ENCODE results near the gene ARHGEF7.

ARHGEF7 gene

DNA sequence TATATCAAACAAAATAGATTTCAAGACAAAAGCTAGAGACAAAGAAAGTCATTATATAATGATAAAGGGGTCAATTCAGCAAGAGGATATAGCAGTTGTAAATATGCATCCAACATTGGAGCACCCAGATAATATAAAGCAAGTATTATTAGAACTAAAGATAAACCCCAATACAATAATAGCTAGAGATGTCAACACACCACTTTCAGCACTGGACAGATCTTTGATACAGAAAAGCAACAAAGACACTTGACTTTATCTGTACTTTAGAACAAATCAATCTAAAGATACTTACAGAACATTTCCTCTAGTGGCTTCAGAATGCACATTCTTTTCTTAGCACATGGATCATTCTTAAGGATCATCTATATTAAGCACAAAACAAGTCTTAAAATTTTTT, 146.2 kb downstream of the ARHGEF7 start:
- Histone ChIP-seq H3K4ac (ENCODE audit: low read depth, low read length) (no peak overlapping the region), H2BK120ac (ENCODE audit: insufficient read depth, low read length, poor library complexity) (no peak overlapping the region), H3K27me3 (ENCODE audit: insufficient read depth, low read length) (no peaks in the 10 kb centered on the region), H3K79me2 (ENCODE audit: control insufficient read depth, insufficient read depth, low read length, poor library complexity) (no peaks in the 10 kb centered on the region), H4K91ac (ENCODE audit: low read depth, low read length) (no peak overlapping the region), H3K9me3 (ENCODE audit: insufficient read depth, low read depth, low read length) (peaks cover 5% of the 10 kb centered on the region), H2BK12ac (ENCODE audit: low read length) (no peak overlapping the region), H3K79me1 (ENCODE audit: low read length) (no peaks in the 10 kb centered on the region), H2BK5ac (ENCODE audit: low read depth, low read length, poor library complexity) (no peak overlapping the region), H3K27ac (ENCODE audit: low read depth, low read length) (no peak overlapping the region), H2AK5ac (ENCODE audit: low read length) (no peak overlapping the region), H2AFZ (ENCODE audit: insufficient read depth, low read length, poor library complexity) (no peak overlapping the region), H3K18ac (ENCODE audit: low read length) (no peak overlapping the region), H3K14ac (ENCODE audit: low read length) (no peak overlapping the region), H3K4me2 (ENCODE audit: low read length) (no peak overlapping the region), H3K36me3 (ENCODE audit: control insufficient read depth in 1 of 2, insufficient read depth in 2 of 2, low read length in 2 of 2) (peaks cover 17 to 19% of the 10 kb centered on the region in 2 experiments), H3K4me1 (ENCODE audit: control insufficient read depth in 1 of 2, insufficient read depth in 2 of 2, low read length in 2 of 2) (no peaks in the 10 kb centered on the region), H4K8ac (ENCODE audit: low read depth, low read length) (no peak overlapping the region), H3K9ac (ENCODE audit: low read length) (no peak overlapping the region), H3K4me3 (ENCODE audit: low read depth, low read length) (no peak overlapping the region), H3K23ac (ENCODE audit: low read length) (no peak overlapping the region), H4K12ac (ENCODE audit: low read depth, low read length) (no peak overlapping the region)
- no peak for DNase-seq

DNA sequence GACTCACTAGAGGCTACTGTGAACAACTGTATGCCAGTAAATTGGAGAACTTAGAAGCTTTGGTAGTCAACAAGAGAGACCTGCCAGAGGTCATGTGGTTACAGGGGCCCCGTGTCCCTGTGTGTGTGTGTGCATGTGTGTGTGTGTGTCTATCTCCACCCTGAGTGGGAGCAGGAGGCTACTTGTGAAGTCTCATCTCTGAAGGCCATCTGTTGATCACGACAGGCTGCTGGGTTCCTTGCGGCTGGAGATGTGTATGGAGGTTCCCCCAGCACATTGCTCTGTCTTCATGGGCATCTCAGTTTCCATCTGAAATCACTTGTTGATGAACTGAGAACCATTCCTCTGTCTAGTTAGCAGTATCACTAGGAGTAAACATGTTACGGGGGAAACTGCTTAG, 147.2 kb downstream of the ARHGEF7 start:
- Histone ChIP-seq H3K79me1 (ENCODE audit: low read length) (no peaks in the 10 kb centered on the region), H3K36me3 (ENCODE audit: control insufficient read depth in 1 of 2, insufficient read depth in 2 of 2, low read length in 2 of 2) (peaks cover 19% of the 10 kb centered on the region in 2 experiments), H2BK12ac (ENCODE audit: low read length) (no peak overlapping the region), H3K4me2 (ENCODE audit: low read length) (no peak overlapping the region), H3K27me3 (ENCODE audit: insufficient read depth, low read length) (no peaks in the 10 kb centered on the region), H2BK5ac (ENCODE audit: low read depth, low read length, poor library complexity) (no peak overlapping the region), H2AFZ (ENCODE audit: insufficient read depth, low read length, poor library complexity) (no peak overlapping the region), H3K18ac (ENCODE audit: low read length) (no peak overlapping the region), H4K12ac (ENCODE audit: low read depth, low read length) (no peak overlapping the region), H3K23ac (ENCODE audit: low read length) (no peak overlapping the region), H3K4me3 (ENCODE audit: low read depth, low read length) (no peak overlapping the region), H3K27ac (ENCODE audit: low read depth, low read length) (no peak overlapping the region), H4K8ac (ENCODE audit: low read depth, low read length) (no peak overlapping the region), H3K9ac (ENCODE audit: low read length) (no peak overlapping the region), H3K4ac (ENCODE audit: low read depth, low read length) (no peak overlapping the region), H2BK120ac (ENCODE audit: insufficient read depth, low read length, poor library complexity) (no peak overlapping the region), H2AK5ac (ENCODE audit: low read length) (no peak overlapping the region), H3K9me3 (ENCODE audit: insufficient read depth, low read depth, low read length) (peaks cover 5% of the 10 kb centered on the region), H4K91ac (ENCODE audit: low read depth, low read length) (no peak overlapping the region), H3K14ac (ENCODE audit: low read length) (no peak overlapping the region), H3K79me2 (ENCODE audit: control insufficient read depth, insufficient read depth, low read length, poor library complexity) (no peaks in the 10 kb centered on the region), H3K4me1 (ENCODE audit: control insufficient read depth in 1 of 2, insufficient read depth in 2 of 2, low read length in 2 of 2) (no peaks in the 10 kb centered on the region)
- DNase-seq = no peak
- WGBS (ENCODE audit: extremely low coverage, insufficient coverage, insufficient read length) = no CpG with 5 or more reads among the region's 4 CpGs

GRCh38 chr13:111262715-111263114, 147.6 kb downstream of the ARHGEF7 start:
- Histone ChIP-seq H2BK12ac (ENCODE audit: low read length) (no peak overlapping the region), H3K23ac (ENCODE audit: low read length) (no peak overlapping the region), H3K27me3 (ENCODE audit: insufficient read depth, low read length) (no peaks in the 10 kb centered on the region), H3K4me1 (ENCODE audit: control insufficient read depth in 1 of 2, insufficient read depth in 2 of 2, low read length in 2 of 2) (no peaks in the 10 kb centered on the region), H3K9me3 (ENCODE audit: insufficient read depth, low read depth, low read length) (peaks cover 5% of the 10 kb centered on the region), H3K36me3 (ENCODE audit: control insufficient read depth in 1 of 2, insufficient read depth in 2 of 2, low read length in 2 of 2) (peaks cover 19 to 22% of the 10 kb centered on the region in 2 experiments), H3K27ac (ENCODE audit: low read depth, low read length) (no peak overlapping the region), H3K18ac (ENCODE audit: low read length) (no peak overlapping the region), H3K14ac (ENCODE audit: low read length) (no peak overlapping the region), H2BK120ac (ENCODE audit: insufficient read depth, low read length, poor library complexity) (no peak overlapping the region), H3K79me2 (ENCODE audit: control insufficient read depth, insufficient read depth, low read length, poor library complexity) (no peaks in the 10 kb centered on the region), H3K4me2 (ENCODE audit: low read length) (no peak overlapping the region), H3K4me3 (ENCODE audit: low read depth, low read length) (no peak overlapping the region), H3K4ac (ENCODE audit: low read depth, low read length) (no peak overlapping the region), H4K12ac (ENCODE audit: low read depth, low read length) (no peak overlapping the region), H2AK5ac (ENCODE audit: low read length) (no peak overlapping the region), H2AFZ (ENCODE audit: insufficient read depth, low read length, poor library complexity) (no peak overlapping the region), H3K79me1 (ENCODE audit: low read length) (no peaks in the 10 kb centered on the region), H2BK5ac (ENCODE audit: low read depth, low read length, poor library complexity) (no peak overlapping the region), H4K8ac (ENCODE audit: low read depth, low read length) (no peak overlapping the region), H4K91ac (ENCODE audit: low read depth, low read length) (no peak overlapping the region), H3K9ac (ENCODE audit: low read length) (no peak overlapping the region)
- no CpG with 5 or more reads among the region's 3 CpGs for WGBS (ENCODE audit: extremely low coverage, insufficient coverage, insufficient read length)
- no peak for DNase-seq

DNA sequence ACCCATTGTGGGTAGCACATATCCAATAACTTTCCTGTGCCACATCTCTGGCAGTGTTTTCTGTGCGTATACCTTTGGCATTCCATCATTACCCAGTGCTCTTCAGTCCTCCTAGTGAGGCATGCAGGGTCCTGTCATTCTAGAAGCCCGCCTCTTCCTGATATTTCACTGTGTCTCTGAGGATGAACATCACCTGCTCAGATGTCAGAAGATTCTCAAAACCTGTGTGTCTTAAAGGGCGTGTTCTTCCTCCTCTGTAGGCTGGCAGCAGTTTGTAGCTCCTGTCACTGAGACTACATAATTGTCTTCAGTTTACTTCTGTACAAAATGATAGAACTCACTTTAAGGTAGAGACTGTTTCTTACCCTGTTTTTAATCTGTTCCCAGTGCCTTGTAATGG, 148.5 kb downstream of the ARHGEF7 start:
- no peak overlapping the region for H2AFZ ChIP-seq (ENCODE audit: insufficient read depth, low read length, poor library complexity)
- H4K91ac ChIP-seq (ENCODE audit: low read depth, low read length) = no peak overlapping the region
- H3K79me1 ChIP-seq (ENCODE audit: low read length) = no peaks in the 10 kb centered on the region

More for the DNA sequence above, 148.5 kb downstream of the ARHGEF7 start:
- Histone ChIP-seq H3K27me3 (ENCODE audit: insufficient read depth, low read length) (no peaks in the 10 kb centered on the region), H2BK5ac (ENCODE audit: low read depth, low read length, poor library complexity) (no peak overlapping the region), H3K27ac (ENCODE audit: low read depth, low read length) (no peak overlapping the region), H2BK12ac (ENCODE audit: low read length) (no peak overlapping the region), H3K36me3 (ENCODE audit: control insufficient read depth in 1 of 2, insufficient read depth in 2 of 2, low read length in 2 of 2) (peaks cover 15 to 17% of the 10 kb centered on the region in 2 experiments), H3K14ac (ENCODE audit: low read length) (no peak overlapping the region), H3K4me3 (ENCODE audit: low read depth, low read length) (no peak overlapping the region), H3K4me1 (ENCODE audit: control insufficient read depth in 1 of 2, insufficient read depth in 2 of 2, low read length in 2 of 2) (no peaks in the 10 kb centered on the region), H3K4me2 (ENCODE audit: low read length) (no peak overlapping the region), H3K9ac (ENCODE audit: low read length) (no peak overlapping the region), H3K18ac (ENCODE audit: low read length) (no peak overlapping the region), H2AK5ac (ENCODE audit: low read length) (no peak overlapping the region), H4K12ac (ENCODE audit: low read depth, low read length) (no peak overlapping the region), H3K4ac (ENCODE audit: low read depth, low read length) (no peak overlapping the region), H3K23ac (ENCODE audit: low read length) (no peak overlapping the region), H3K79me2 (ENCODE audit: control insufficient read depth, insufficient read depth, low read length, poor library complexity) (no peaks in the 10 kb centered on the region), H2BK120ac (ENCODE audit: insufficient read depth, low read length, poor library complexity) (no peak overlapping the region), H3K9me3 (ENCODE audit: insufficient read depth, low read depth, low read length) (peaks cover 3% of the 10 kb centered on the region), H4K8ac (ENCODE audit: low read depth, low read length) (no peak overlapping the region)
- no peak for DNase-seq
- WGBS (ENCODE audit: extremely low coverage, insufficient coverage, insufficient read length) = no CpG with 5 or more reads among the region's 3 CpGs

All from trophoblast cell (in vitro differentiated cells and primary cell).